ENCODE results near the gene DNAH17.

DNA sequence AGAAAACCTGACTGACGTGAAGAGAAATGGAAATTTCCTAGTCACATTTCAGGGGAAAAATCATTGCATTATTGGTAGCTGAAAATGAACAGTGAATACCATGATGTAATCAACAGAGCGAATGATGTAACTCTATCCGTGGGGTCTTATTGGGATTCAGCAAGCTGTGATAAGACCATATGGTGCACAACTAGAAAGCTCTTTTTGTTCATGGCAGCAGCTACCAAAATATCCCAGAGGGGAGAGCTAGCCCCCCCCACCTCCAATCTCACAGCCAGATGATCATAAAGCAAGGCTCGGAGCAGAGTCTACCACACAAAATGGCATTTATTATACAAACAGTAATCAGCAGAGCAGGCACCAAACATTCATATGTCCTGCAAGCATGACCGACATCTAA, 22.2 kb upstream of the DNAH17 start:
- TF ChIP-seq, protein P1, sequence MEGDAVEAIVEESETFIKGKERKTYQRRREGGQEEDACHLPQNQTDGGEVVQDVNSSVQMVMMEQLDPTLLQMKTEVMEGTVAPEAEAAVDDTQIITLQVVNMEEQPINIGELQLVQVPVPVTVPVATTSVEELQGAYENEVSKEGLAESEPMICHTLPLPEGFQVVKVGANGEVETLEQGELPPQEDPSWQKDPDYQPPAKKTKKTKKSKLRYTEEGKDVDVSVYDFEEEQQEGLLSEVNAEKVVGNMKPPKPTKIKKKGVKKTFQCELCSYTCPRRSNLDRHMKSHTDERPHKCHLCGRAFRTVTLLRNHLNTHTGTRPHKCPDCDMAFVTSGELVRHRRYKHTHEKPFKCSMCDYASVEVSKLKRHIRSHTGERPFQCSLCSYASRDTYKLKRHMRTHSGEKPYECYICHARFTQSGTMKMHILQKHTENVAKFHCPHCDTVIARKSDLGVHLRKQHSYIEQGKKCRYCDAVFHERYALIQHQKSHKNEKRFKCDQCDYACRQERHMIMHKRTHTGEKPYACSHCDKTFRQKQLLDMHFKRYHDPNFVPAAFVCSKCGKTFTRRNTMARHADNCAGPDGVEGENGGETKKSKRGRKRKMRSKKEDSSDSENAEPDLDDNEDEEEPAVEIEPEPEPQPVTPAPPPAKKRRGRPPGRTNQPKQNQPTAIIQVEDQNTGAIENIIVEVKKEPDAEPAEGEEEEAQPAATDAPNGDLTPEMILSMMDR (conservative IDR thresholded peaks at IDR 0.05) = no peak
- no peak for TF ChIP-seq EZH2 (IDR thresholded peaks at IDR 0.05; ENCODE audit: low read depth)
